SK-N-MC (cell line): ENCODE results near the gene RNF130.
"Not testable (repeated sequence)": the region's sequence is repeated elsewhere in the genome, so short reads cannot be mapped to it uniquely, and the experiment has no call there.

ENCODE experiments used
- DNase-seq: peaks from one replicate; pipeline ENCODE4 v3.0.0-alpha.2; 2011; ENCODE audit warnings: low read depth, low spot score
- H3K27ac ChIP-seq: fragments of 200-600 bp; sonication (generic); 2 replicates; pipeline ENCODE4 v1.5.1; 2016; ENCODE audit warnings: mixed run types
- H3K36me3 ChIP-seq: fragments of 200-600 bp; sonication (generic); 2 replicates; pipeline ENCODE4 v1.6.1; 2017; ENCODE audit warnings: antibody characterized with exemption, low read length, mixed read lengths; ENCODE audit not compliant: insufficient read depth
- H3K4me3 ChIP-seq: fragments of 200-600 bp; sonication (generic); 2 replicates; pipeline ENCODE4 v1.5.1; 2016
- H3K9ac ChIP-seq: fragments of 200-600 bp; sonication (generic); 2 replicates; pipeline ENCODE4 v1.8.0; 2017; ENCODE audit warnings: mixed run types, mixed read lengths; ENCODE audit not compliant: insufficient read length
- H3K9me3 ChIP-seq: fragments of 200-600 bp; sonication (generic); 2 replicates; pipeline ENCODE4 v1.6.1; 2017; ENCODE audit warnings: low read depth, mild to moderate bottlenecking, antibody characterized with exemption, low read length, moderate library complexity, mixed read lengths
- EZH2 ChIP-seq: fragments of 200-600 bp; sonication (generic); IDR thresholded peaks from one replicate; pipeline ENCODE4 v1.6.1; 2017; ENCODE audit warnings: antibody characterized with exemption
- FOXP2 ChIP-seq: optimal IDR thresholded peaks from 2 replicates; pipeline ENCODE3; 2011; ENCODE audit warnings: mild to moderate bottlenecking, moderate library complexity; ENCODE audit not compliant: insufficient read depth; ENCODE audit errors: extremely low read length, control extremely low read depth
- POLR2AphosphoS5 ChIP-seq: IDR thresholded peaks from 2 replicates; pipeline ENCODE4 v1.6.1; 2012; ENCODE audit warnings: mild to moderate bottlenecking, low read depth, low read length, borderline replicate concordance

The RNF130 gene

GRCh38 chr5:180093241-180093640, 21.7 kb upstream of the RNF130 start:
- H3K36me3 ChIP-seq, result no peaks in the 10 kb centered on the region
- DNase-seq, result no peak
- H3K27ac ChIP-seq, result no peak overlapping the region
- TF ChIP-seq EZH2 (no peak), FOXP2 (no peak), POLR2AphosphoS5 (no peak)
- H3K9me3 ChIP-seq, result no peaks in the 10 kb centered on the region
- no peak overlapping the region for H3K9ac ChIP-seq
- no peak overlapping the region for H3K4me3 ChIP-seq

GRCh38 chr5:180090769-180091546, 19.4 kb upstream of the RNF130 start:
- TF ChIP-seq EZH2 (no peak), FOXP2 (no peak), POLR2AphosphoS5 (no peak)

GRCh38 chr5:180090098-180090768, 18.7 kb upstream of the RNF130 start:
- TF ChIP-seq FOXP2, result no peak
- TF ChIP-seq EZH2, result no peak
- TF ChIP-seq POLR2AphosphoS5, result peak; percentile 42; the same call in 1 of the 2 replicates
- H3K36me3 ChIP-seq, result no peaks in the 10 kb centered on the region
- H3K27ac ChIP-seq, result peak overlapping the region; percentile 76
- H3K9me3 ChIP-seq, result no peaks in the 10 kb centered on the region
- peak overlapping the region; percentile 65 for H3K9ac ChIP-seq
- H3K4me3 ChIP-seq, result peak overlapping the region; percentile 81
- no peak for DNase-seq

More at GRCh38 chr5:180090769-180091546, 19.4 kb upstream of the RNF130 start:
- H3K36me3 ChIP-seq, result no peaks in the 10 kb centered on the region
- H3K4me3 ChIP-seq, result peak overlapping the region; percentile 81
- H3K9ac ChIP-seq, result no peak overlapping the region
- H3K27ac ChIP-seq, result no peak overlapping the region
- no peak for DNase-seq
- no peaks in the 10 kb centered on the region for H3K9me3 ChIP-seq

GRCh38 chr5:180089628-180090027, 18.1 kb upstream of the RNF130 start:
- not testable (repeated sequence) for H3K27ac ChIP-seq, DNase-seq, H3K9me3 ChIP-seq, H3K9ac ChIP-seq, H3K36me3 ChIP-seq, H3K4me3 ChIP-seq

GRCh38 chr5:180088561-180088960, 17.0 kb upstream of the RNF130 start:
- no peak for DNase-seq
- Histone ChIP-seq H3K9ac (no peak overlapping the region), H3K27ac (no peak overlapping the region), H3K4me3 (no peak overlapping the region), H3K9me3 (no peaks in the 10 kb centered on the region), H3K36me3 (no peaks in the 10 kb centered on the region)
- TF ChIP-seq POLR2AphosphoS5 (no peak), EZH2 (no peak), FOXP2 (no peak)

GRCh38 chr5:180086816-180087399, 15.3 kb upstream of the RNF130 start:
- Histone ChIP-seq H3K9ac (no peak overlapping the region), H3K36me3 (no peaks in the 10 kb centered on the region), H3K9me3 (no peaks in the 10 kb centered on the region), H3K4me3 (no peak overlapping the region), H3K27ac (no peak overlapping the region)
- DNase-seq, result no peak
- TF ChIP-seq POLR2AphosphoS5, result no peak
- no peak for TF ChIP-seq EZH2
- TF ChIP-seq FOXP2, result no peak

GRCh38 chr5:180085837-180086236, 14.3 kb upstream of the RNF130 start:
- Histone ChIP-seq H3K9me3 (no peaks in the 10 kb centered on the region), H3K27ac (no peak overlapping the region), H3K36me3 (no peaks in the 10 kb centered on the region), H3K4me3 (no peak overlapping the region), H3K9ac (no peak overlapping the region)
- no peak for DNase-seq
- TF ChIP-seq POLR2AphosphoS5, result no peak
- no peak for TF ChIP-seq EZH2
- TF ChIP-seq FOXP2, result no peak

GRCh38 chr5:180084638-180085561, 13.3 kb upstream of the RNF130 start:
- no peaks in the 10 kb centered on the region for H3K9me3 ChIP-seq
- DNase-seq, result no peak
- no peak for TF ChIP-seq FOXP2
- no peak for TF ChIP-seq EZH2
- H3K36me3 ChIP-seq, result no peaks in the 10 kb centered on the region
- H3K9ac ChIP-seq, result no peak overlapping the region
- H3K27ac ChIP-seq, result no peak overlapping the region
- H3K4me3 ChIP-seq, result no peak overlapping the region
